Measurements from ENCODE around the gene TRAPPC2L. TPM values are rescaled to one million over a fixed set of nuclear protein-coding genes. Genes with fewer than 3 reads are reported as not detected.
"Not testable (repeated sequence)": the region's sequence is repeated elsewhere in the genome, so short reads cannot be mapped to it uniquely, and the experiment has no call there.

The TRAPPC2L gene
- total and polyA plus RNA-seq, 12 donors: 37.5 to 63.3 (median 50.9) TPM

DNA sequence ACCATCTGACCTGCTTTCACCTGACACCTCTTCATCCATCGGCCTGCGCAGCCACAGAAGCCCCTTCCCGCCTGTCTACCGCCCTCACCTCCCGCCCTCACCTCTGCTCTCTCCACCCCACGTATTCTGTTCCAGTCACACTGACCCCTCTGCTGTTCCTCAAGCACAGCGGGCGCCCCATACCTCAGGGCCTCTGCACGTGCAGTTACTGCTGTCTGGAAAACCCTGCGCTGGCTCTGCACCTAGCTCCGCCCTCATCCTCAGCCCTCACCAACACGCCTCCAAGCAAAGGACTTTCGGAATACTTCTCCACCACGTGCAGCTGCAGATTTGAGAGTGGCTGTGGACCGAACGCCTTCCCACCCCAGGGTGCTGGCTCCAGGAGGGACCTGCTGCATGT is 34.2 kb downstream of the TRAPPC2L start:
- ATAC-seq (no peak), DNase-seq (no peak)
- intact Hi-C loops (cut with DNase I): loop anchor here in 1 of 10 donors (5.0 kb wide), 1 partner anchor 46 kb away; no protein-coding TSS in a partner anchor
- Histone ChIP-seq H3K27ac (no peak overlapping the region), H3K4me3 (no peak overlapping the region), H3K36me3 (peaks cover 0 to 45% (median 0%) of the 10 kb centered on the region in 9 donors), H3K4me1 (peaks cover 17 to 32% (median 24%) of the 10 kb centered on the region in 9 donors), H3K9me3 (peaks cover 0 to 4% (median 0%) of the 10 kb centered on the region in 11 donors), H3K27me3 (no peaks in the 10 kb centered on the region)
- TF ChIP-seq, protein P1, sequence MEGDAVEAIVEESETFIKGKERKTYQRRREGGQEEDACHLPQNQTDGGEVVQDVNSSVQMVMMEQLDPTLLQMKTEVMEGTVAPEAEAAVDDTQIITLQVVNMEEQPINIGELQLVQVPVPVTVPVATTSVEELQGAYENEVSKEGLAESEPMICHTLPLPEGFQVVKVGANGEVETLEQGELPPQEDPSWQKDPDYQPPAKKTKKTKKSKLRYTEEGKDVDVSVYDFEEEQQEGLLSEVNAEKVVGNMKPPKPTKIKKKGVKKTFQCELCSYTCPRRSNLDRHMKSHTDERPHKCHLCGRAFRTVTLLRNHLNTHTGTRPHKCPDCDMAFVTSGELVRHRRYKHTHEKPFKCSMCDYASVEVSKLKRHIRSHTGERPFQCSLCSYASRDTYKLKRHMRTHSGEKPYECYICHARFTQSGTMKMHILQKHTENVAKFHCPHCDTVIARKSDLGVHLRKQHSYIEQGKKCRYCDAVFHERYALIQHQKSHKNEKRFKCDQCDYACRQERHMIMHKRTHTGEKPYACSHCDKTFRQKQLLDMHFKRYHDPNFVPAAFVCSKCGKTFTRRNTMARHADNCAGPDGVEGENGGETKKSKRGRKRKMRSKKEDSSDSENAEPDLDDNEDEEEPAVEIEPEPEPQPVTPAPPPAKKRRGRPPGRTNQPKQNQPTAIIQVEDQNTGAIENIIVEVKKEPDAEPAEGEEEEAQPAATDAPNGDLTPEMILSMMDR (IDR thresholded peaks at IDR 0.05): no peak
- 88 to 93% methylated on average over 16 of the region's 16 CpGs for WGBS, 2 donors

- Histone ChIP-seq H3K4me1 (peaks cover 9 to 22% (median 14%) of the 10 kb centered on the region in 9 donors), H3K27ac (no peak overlapping the region), H3K36me3 (peaks cover 0 to 55% (median 0%) of the 10 kb centered on the region in 9 donors), H3K27me3 (no peaks in the 10 kb centered on the region), H3K4me3 (no peak overlapping the region), H3K9me3 (peaks cover 0 to 4% (median 0%) of the 10 kb centered on the region in 11 donors)
- WGBS, 2 donors: 85 to 87% methylated on average over 20 of the region's 20 CpGs
- ATAC-seq (no peak), DNase-seq (no peak)
- TF ChIP-seq, protein P1 (IDR thresholded peaks at IDR 0.05): no peak
- intact Hi-C loops (cut with DNase I): loop anchor here in 1 of 10 donors (5.0 kb wide), 1 partner anchor 45 kb away; no protein-coding TSS in a partner anchor
Measured at GRCh38 chr16:88892065-88892464, 35.1 kb downstream of the TRAPPC2L start.

DNA sequence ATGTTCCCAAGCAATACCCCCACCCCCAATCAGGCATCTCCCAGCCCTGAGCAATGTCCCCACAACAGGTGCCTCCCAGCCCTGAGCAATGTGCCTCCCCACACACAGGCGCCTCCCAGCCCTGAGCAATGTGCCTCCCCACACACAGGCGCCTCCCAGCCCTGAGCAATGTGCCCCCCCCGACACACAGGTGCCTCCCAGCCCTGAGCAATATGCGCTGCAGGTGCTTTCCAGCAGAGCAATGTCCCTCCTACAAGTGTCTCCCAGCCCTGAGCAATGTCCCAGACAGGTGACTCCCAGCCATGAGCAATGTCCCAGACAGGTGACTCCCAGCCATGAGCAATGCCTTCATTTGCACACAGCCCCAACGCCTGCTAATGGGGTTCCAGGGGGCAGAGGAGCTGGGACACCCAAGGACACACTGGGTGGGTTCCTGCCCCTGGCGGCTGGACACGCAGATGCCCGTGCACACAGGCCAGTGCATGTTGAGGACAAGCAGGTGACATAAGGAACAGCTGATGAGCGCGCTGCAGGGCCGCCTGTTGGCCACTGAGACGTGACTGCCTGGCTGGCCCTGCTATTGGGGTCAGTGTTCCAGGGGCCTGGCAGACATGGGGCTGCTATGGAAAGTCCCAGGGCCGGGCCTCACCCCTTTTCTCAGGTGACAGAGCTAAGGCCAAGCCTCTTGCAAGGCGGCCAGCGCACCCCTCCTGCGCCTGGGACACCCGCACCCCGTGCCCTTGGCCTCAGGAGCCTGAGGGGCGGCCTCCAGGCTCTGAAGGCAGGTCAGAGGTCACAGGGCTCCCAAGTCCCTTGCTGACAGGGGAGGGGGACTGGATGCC is 36.4 kb downstream of the TRAPPC2L start:
- intact Hi-C loops (cut with DNase I): loop anchor here in 1 of 10 donors (5.0 kb wide), 1 partner anchor 44 kb away; no protein-coding TSS in a partner anchor
- 90 to 91% methylated on average over 19 of the region's 19 CpGs for WGBS, 2 donors
- DNase-seq (no peak), ATAC-seq (no peak)
- Histone ChIP-seq H3K4me1 (peaks cover 0 to 10% (median 5%) of the 10 kb centered on the region in 9 donors), H3K9me3 (peaks cover 0 to 4% (median 0%) of the 10 kb centered on the region in 11 donors), H3K27ac (no peak overlapping the region), H3K27me3 (no peaks in the 10 kb centered on the region), H3K36me3 (peaks cover 0 to 67% (median 0%) of the 10 kb centered on the region in 9 donors), H3K4me3 (no peak overlapping the region)
- TF ChIP-seq, protein P1 (IDR thresholded peaks at IDR 0.05): no peak

DNA sequence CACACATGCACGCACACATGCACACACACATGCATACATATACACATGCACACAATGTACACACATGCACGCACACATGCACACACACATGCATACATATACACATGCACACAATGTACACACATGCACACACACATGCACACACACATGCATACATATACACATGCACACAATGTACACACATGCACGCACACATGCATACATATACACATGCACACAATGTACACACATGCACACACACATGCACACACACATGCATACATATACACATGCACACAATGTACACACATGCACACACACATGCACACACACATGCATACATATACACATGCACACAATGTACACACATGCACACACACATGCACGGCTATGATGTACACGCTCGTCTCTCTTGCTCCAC is 37.3 kb downstream of the TRAPPC2L start:
- H3K9me3 ChIP-seq, H3K4me1 ChIP-seq, ATAC-seq, DNase-seq, H3K27ac ChIP-seq, H3K27me3 ChIP-seq, H3K4me3 ChIP-seq: not testable (repeated sequence)
- peaks cover 0 to 72% (median 0%) of the 10 kb centered on the region in 9 donors for H3K36me3 ChIP-seq
- intact Hi-C loops (cut with DNase I): loop anchor here in 1 of 10 donors (5.0 kb wide), 1 partner anchor 43 kb away; no protein-coding TSS in a partner anchor
- 97 to 98% methylated on average over 4 of the region's 6 CpGs for WGBS, 2 donors

Data from heart right ventricle (tissue), 16 donors.